Heart left ventricle (tissue), 16 donors: ENCODE data around the gene TBCD. TPM values are rescaled to one million over a fixed set of nuclear protein-coding genes. Genes with fewer than 3 reads are reported as not detected.

Source experiments
- ATAC-seq, 4 donors: fragments of 200-7000 bp; cut with Tn5 transposase; one replicate each; pipeline ENCODE4 v1.9.1; 2020 to 2022; ENCODE audit warnings: moderate library complexity in 4 of 4, mild to moderate bottlenecking in 3 of 4, moderate number of reproducible peaks in 1 of 4
- DNase-seq, 5 donors: peaks; one replicate each; pipeline ENCODE4 v3.0.0-alpha.2; 2020
- H3K27ac ChIP-seq, 12 donors: fragments of 200-600 bp; sonication (generic) in 4 of 12; one replicate each; pipeline versions ENCODE4 v1.5.0 to v1.8.0; 2016 to 2022; ENCODE audit warnings: mild to moderate bottlenecking in 2 of 12
- H3K27me3 ChIP-seq, 9 donors: fragments of 200-600 bp; sonication (generic) in 2 of 9; one replicate each; pipeline versions ENCODE4 v1.5.1 to v1.8.0; 2016 to 2022; ENCODE audit warnings: mild to moderate bottlenecking in 3 of 9
- H3K36me3 ChIP-seq, 9 donors: fragments of 200-600 bp; sonication (generic) in 2 of 9; one replicate each; pipeline versions ENCODE4 v1.5.0 to v1.8.0; 2018 to 2022; ENCODE audit warnings: mild to moderate bottlenecking in 2 of 9
- H3K4me1 ChIP-seq, 12 donors: fragments of 200-600 bp; sonication (generic) in 4 of 12; one replicate each; pipeline versions ENCODE4 v1.5.0 to v1.8.0; 2016 to 2022; ENCODE audit warnings: mild to moderate bottlenecking in 3 of 12
- H3K4me3 ChIP-seq, 12 donors: fragments of 200-600 bp; sonication (generic) in 4 of 12; one replicate each; pipeline versions ENCODE4 v1.5.0 to v1.8.0; 2017 to 2022; ENCODE audit warnings: mild to moderate bottlenecking in 9 of 12, moderate library complexity in 4 of 12
- H3K9me3 ChIP-seq, 12 donors: fragments of 200-600 bp; sonication (generic) in 4 of 12; one replicate each; pipeline versions ENCODE4 v1.5.0 to v1.8.0; 2016 to 2022; ENCODE audit warnings: mild to moderate bottlenecking in 1 of 12
- POLR2A ChIP-seq, 2 donors: fragments of 450-650 bp; IDR thresholded peaks; one replicate each; pipeline ENCODE4 v1.6.1; 2017; ENCODE audit warnings: antibody characterized with exemption in 2 of 2, mild to moderate bottlenecking in 2 of 2, moderate library complexity in 2 of 2
- WGBS, 4 donors: extraction: QIAGEN DNeasy Blood & Tissue Kit in 2 of 4; methylation state at CpG; one replicate each; pipeline versions ENCODE4 v1.1.5 to v1.1.7; 2013 to 2018; 5-methylcytosine and 5-hydroxymethylcytosine counted together
- intact Hi-C, 10 donors: fragments of 100-400 bp; cut with DNase I; formaldehyde crosslinking; loops; one replicate each; pipeline versions ENCODE4 v1.11.1 to v1.14.2; 2022
- polyA plus RNA-seq, 2 donors: library from polyadenylated mRNA; stranded (reverse); fragments of 200-250 nt; gene quantifications; one replicate each; pipeline ENCODE4 v1.2.3, GENCODE V29; 2013
- total RNA-seq, 9 donors: library from RNA; depleted of rRNA in 2 of 9; stranded (reverse); fragments of >200 nt in 2 of 9; fragmentation: NEBNext Ultra II Directional in 3 of 9; extraction: Animal tissue kit (Norgen Biotek cat#: 25700) in 3 of 9; gene quantifications; one replicate each; pipeline versions ENCODE4 v1.1.0 to v1.2.4, GENCODE V29; 2016 to 2023
- TF ChIP-seq, protein P1 (sequence below), 12 donors: fragments of 200-600 bp; sonication (generic) in 4 of 12; IDR thresholded peaks; one replicate each; pipeline versions ENCODE4 v1.5.0 to v1.8.0; 2018 to 2022; ENCODE audit warnings: antibody characterized with exemption in 12 of 12, mild to moderate bottlenecking in 5 of 12
- donor health status: ischemic (EF 13 %, LVEDD 7.1; RV severe dilation, severe dysfunction).
- donor health status: healthy with polysubstance abuse.
- donor health status: DM: no; HTN: yes; CAD: no.
- donor health status: DM: no; HTN: no; CAD: no.
- donor health status: ischemic (EF 25% LVEDD 6.9; RV normal size, moderate dysfunction).
- donor health status: ischemic (EF 25% LVEDD 5.7; RV mildly dilated, moderate dysfunction).
- donor health status: healthy.
- donor health status: DM: yes; HTN: yes; CAD: no.
- donor health status: ischemic (EF 35%, LVEDD 5.7; RV mildly dilated, moderate dysfunction).
- donor health status: nonischemic (EF 11% LVEDD 7.7; RV severe dilation, severe dysfunction).
- donor health status: DM: yes; HTN: yes; CAD: no.
- donor health status: PGD.
- donor health status: ischemic (EF 29% LVEDD 5.4; RV normal size, mild dysfunction).
- donor health status: nonischemic (EF 23%, LVEDD 6.1; RV moderate dilation, normal function).

Gene TBCD
- total and polyA plus RNA-seq, 11 donors: 36.9 to 98.4 (median 58.5) TPM

DNA sequence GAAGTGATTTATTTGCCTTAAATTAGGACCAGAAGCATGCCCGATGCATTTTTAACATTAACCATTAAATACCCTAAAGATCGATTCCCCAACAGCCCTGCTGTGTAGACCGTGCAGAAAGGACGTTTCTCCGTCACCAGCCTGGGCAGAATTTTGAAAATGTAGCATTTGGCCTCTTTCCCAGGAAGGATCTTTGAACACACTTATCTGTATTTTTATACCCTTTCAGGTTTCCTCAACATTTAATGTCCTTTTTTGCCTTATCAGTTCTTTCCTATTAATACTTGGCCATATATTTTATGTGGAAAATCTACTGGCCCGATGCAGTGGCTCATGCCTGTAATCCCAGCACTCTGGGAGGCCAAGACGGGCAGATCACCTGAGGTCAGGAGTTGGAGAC lies 142.5 kb downstream of the TBCD start:
- WGBS, 4 donors: 75 to 84% (median 80%) methylated on average over 7 of the region's 7 CpGs
- ATAC-seq (no peak), DNase-seq (no peak)
- Histone ChIP-seq H3K4me3 (peak overlapping the region in 1 of 12 donors; percentile 10), H3K36me3 (peaks cover 0 to 51% (median 5%) of the 10 kb centered on the region in 9 donors), H3K27me3 (no peaks in the 10 kb centered on the region), H3K4me1 (peaks cover 0 to 50% (median 30%) of the 10 kb centered on the region in 12 donors), H3K27ac (peak overlapping the region in 3 of 12 donors; percentile 16 to 60 (median 45)), H3K9me3 (no peaks in the 10 kb centered on the region)
- TF ChIP-seq, protein P1, sequence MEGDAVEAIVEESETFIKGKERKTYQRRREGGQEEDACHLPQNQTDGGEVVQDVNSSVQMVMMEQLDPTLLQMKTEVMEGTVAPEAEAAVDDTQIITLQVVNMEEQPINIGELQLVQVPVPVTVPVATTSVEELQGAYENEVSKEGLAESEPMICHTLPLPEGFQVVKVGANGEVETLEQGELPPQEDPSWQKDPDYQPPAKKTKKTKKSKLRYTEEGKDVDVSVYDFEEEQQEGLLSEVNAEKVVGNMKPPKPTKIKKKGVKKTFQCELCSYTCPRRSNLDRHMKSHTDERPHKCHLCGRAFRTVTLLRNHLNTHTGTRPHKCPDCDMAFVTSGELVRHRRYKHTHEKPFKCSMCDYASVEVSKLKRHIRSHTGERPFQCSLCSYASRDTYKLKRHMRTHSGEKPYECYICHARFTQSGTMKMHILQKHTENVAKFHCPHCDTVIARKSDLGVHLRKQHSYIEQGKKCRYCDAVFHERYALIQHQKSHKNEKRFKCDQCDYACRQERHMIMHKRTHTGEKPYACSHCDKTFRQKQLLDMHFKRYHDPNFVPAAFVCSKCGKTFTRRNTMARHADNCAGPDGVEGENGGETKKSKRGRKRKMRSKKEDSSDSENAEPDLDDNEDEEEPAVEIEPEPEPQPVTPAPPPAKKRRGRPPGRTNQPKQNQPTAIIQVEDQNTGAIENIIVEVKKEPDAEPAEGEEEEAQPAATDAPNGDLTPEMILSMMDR (IDR thresholded peaks at IDR 0.05): no peak
- TF ChIP-seq POLR2A (IDR thresholded peaks at IDR 0.05): no peak
- intact Hi-C loops: no loop called here

DNA sequence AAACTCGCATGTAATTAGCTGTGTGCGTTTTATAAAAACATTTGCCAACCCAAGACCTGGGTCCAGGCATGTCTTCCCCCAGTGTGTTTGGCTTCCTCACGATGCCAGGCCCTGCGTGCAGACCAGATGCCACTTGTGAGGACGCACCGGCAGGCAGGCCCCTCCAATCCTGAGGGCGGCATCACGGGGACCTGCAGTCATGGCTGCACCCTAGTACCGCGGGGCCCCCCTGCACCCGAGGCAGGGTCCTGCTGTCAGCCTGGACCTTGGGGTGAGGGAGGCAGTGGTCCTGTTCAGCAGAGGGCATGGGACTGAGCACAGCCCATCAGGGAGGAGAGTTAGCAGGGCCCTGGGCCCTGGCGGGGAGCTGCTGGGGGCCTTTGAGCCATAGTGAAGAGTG lies 143.2 kb downstream of the TBCD start:
- WGBS, 4 donors: 88 to 98% (median 94%) methylated on average over 12 of the region's 12 CpGs
- no peak overlapping the region for H3K4me3 ChIP-seq
- no peaks in the 10 kb centered on the region for H3K27me3 ChIP-seq
- no peak overlapping the region for H3K27ac ChIP-seq
- DNase-seq (peak in 1 of 5 donors; percentile 32), ATAC-seq (no peak)
- H3K9me3 ChIP-seq: no peaks in the 10 kb centered on the region
- H3K4me1 ChIP-seq: peaks cover 0 to 45% (median 24%) of the 10 kb centered on the region in 12 donors
- H3K36me3 ChIP-seq: peaks cover 0 to 45% (median 5%) of the 10 kb centered on the region in 9 donors
- intact Hi-C loops: no loop called here
- TF ChIP-seq POLR2A (IDR thresholded peaks at IDR 0.05): no peak
- TF ChIP-seq, protein P1 (IDR thresholded peaks at IDR 0.05): no peak

DNA sequence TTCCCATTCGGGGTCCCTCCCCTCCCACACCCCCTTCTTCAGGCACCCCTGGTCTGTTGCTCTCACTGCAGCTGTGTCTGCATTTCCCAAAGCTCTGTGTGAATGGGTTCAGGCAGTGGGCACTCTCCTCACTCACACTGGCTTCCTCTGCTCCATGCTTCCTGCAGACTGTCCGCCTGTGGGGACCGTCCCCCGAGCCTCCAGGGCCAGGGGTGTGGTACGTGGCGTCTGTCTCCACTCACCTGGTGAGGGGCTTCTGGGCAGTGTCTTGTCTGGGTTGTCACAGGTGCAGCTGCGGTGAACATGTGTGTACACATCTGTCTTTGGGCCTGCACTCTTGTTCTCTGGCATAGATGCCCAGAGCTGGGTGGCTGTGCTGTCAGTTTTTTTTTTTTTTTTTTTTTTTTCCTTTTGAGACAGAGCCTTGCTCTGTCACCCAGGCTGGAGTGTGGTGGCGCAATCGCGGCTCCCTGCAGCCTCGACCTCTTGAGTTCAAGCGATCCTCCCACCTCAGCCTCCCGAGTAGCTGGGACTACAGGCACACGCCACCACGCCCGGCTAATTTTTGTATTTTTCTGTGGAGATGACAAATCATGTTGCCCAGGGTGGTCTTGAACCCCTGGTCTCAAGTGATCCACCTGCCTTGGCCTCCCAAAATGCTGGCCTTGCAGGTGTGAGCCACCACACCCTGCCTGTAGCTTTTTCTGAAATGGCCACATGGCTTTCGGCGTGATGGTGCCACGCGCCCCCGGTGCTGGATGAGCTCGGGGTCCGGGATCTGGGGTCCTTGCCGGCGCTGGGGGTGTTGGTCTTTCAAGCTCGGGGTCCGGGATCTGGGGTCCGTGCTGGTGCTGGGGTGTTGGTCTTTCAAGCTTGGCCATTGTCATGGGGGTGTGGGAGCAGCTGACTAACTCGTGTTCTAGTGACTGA lies 144.5 kb downstream of the TBCD start:
- H3K27ac ChIP-seq: no peak overlapping the region
- H3K9me3 ChIP-seq: no peaks in the 10 kb centered on the region
- no peak for ATAC-seq
- WGBS, 4 donors: 91 to 97% (median 95%) methylated on average over 23 to 29 of the region's 29 CpGs
- H3K4me3 ChIP-seq: no peak overlapping the region
- no peaks in the 10 kb centered on the region for H3K27me3 ChIP-seq
- DNase-seq: peak in 1 of 5 donors; percentile 56
- intact Hi-C loops: no loop called here
- H3K36me3 ChIP-seq: peaks cover 0 to 44% (median 12%) of the 10 kb centered on the region in 9 donors
- peaks cover 0 to 33% (median 18%) of the 10 kb centered on the region in 12 donors for H3K4me1 ChIP-seq
- TF ChIP-seq, protein P1 (IDR thresholded peaks at IDR 0.05): no peak
- no peak for TF ChIP-seq POLR2A (IDR thresholded peaks at IDR 0.05)

DNA sequence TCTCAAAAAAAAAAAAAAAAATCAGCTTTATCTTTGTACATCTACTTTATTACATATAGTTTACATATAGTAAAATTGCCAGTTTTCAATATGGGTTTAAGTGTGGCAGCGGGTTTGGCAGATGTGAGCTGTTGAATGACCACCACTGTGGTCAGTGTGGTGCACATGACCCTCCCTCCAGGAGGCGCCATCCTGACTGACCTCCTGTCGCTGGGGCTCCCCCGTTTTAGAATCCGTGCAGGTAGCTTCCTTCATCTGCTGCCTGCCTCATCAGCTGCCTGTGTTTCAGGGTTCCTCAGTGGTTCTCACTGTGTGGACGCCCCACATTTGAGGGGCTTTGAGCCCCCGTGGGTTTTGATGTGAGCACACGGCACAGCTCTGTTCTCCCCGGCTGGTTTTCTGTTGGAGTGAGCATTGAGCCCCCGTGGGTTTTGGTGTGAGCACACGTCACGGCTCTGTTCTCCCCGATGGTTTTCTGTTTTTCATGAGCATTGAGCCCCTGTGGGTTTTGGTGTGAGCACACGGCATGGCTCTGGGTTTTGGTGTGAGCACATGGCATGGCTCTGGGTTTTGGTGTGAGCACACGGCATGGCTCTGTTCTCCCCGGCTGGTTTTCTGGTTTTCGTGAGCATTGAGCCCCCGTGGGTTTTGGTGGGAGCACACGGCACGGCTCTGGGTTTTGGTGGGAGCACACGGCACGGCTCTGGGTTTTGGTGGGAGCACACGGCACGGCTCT lies 145.8 kb downstream of the TBCD start:
- intact Hi-C loops: no loop called here
- Histone ChIP-seq H3K4me1 (peaks cover 0 to 24% (median 14%) of the 10 kb centered on the region in 12 donors), H3K9me3 (no peaks in the 10 kb centered on the region), H3K27me3 (no peaks in the 10 kb centered on the region), H3K27ac (no peak overlapping the region), H3K4me3 (no peak overlapping the region), H3K36me3 (peaks cover 1 to 54% (median 21%) of the 10 kb centered on the region in 9 donors)
- no peak for ATAC-seq
- 94 to 98% (median 96%) methylated on average over 21 to 24 of the region's 24 CpGs for WGBS, 4 donors
- TF ChIP-seq POLR2A (IDR thresholded peaks at IDR 0.05): no peak
- TF ChIP-seq, protein P1 (IDR thresholded peaks at IDR 0.05): no peak
- DNase-seq: no peak
